PC-3 (cell line): ENCODE data around the gene TMEM43.

Experiments
- CTCF ChIP-seq: fragments of 300-600 bp; sonication (generic); conservative IDR thresholded peaks from 2 replicates; pipeline ENCODE4 v1.5.1; 2017; ENCODE audit warnings: antibody characterized with exemption, low read depth, mild to moderate bottlenecking, low read length
- EZH2 ChIP-seq: fragments of 300-600 bp; sonication (generic); IDR thresholded peaks from one replicate; pipeline ENCODE4 v1.6.1; 2017; ENCODE audit warnings: antibody characterized with exemption, mild to moderate bottlenecking, low read length; ENCODE audit not compliant: unreplicated experiment
- EZH2phosphoT487 ChIP-seq: fragments of 300-600 bp; sonication (generic); IDR thresholded peaks from 2 replicates; pipeline ENCODE4 v1.6.1; 2018; ENCODE audit warnings: mild to moderate bottlenecking, antibody characterized with exemption, low read length, borderline replicate concordance

- no peak for TF ChIP-seq CTCF
- no peak for TF ChIP-seq EZH2
- TF ChIP-seq EZH2phosphoT487 = no peak
Measured at GRCh38 chr3:14140668-14141067, 15.8 kb downstream of the TMEM43 start.
